ENCODE results near the gene RFX7. TPM values are rescaled to one million over a fixed set of nuclear protein-coding genes. Genes with fewer than 3 reads are reported as not detected.
"Not testable (repeated sequence)": the region's sequence is repeated elsewhere in the genome, so short reads cannot be mapped to it uniquely, and the experiment has no call there.

Gene RFX7
- 42.6 and 43.8 TPM in 2 replicates for total RNA-seq

GRCh38 chr15:56243163-56244037, at the start of gene RFX7:
RFX7 (minus strand) TSS chr15:56243879; CDS start chr15:56243285, 594 bp downstream.
- intact Hi-C loops (cut with micrococcal nuclease) = loop anchor here (1.0 to 10.0 kb wide), 9 partner anchors 37 to 1321 kb away; partner anchors contain the start of genes CCPG1, PIERCE2 and ZNF280D

GRCh38 chr15:56292546-56293316, 49.1 kb upstream of the RFX7 start:
- intact Hi-C loops (cut with micrococcal nuclease) = no loop called here

- intact Hi-C loops (cut with micrococcal nuclease) = no loop called here
Measured at GRCh38 chr15:56291741-56292140, 48.1 kb upstream of the RFX7 start.

- intact Hi-C loops (cut with micrococcal nuclease) = no loop called here
Measured at GRCh38 chr15:56286213-56286612, 42.5 kb upstream of the RFX7 start.

- intact Hi-C loops (cut with micrococcal nuclease) = no loop called here
Measured at GRCh38 chr15:56281145-56281544, 37.5 kb upstream of the RFX7 start.

- intact Hi-C loops (cut with micrococcal nuclease) = no loop called here
Measured at GRCh38 chr15:56273724-56274123, 30.0 kb upstream of the RFX7 start.

- intact Hi-C loops (cut with micrococcal nuclease) = no loop called here
Measured at GRCh38 chr15:56272454-56272853, 28.8 kb upstream of the RFX7 start.

GRCh38 chr15:56266465-56266864, 22.8 kb upstream of the RFX7 start:
- intact Hi-C loops (cut with micrococcal nuclease) = not testable (repeated sequence)

GRCh38 chr15:56261854-56262509, 18.3 kb upstream of the RFX7 start:
- intact Hi-C loops (cut with micrococcal nuclease) = no loop called here

GRCh38 chr15:56257306-56257705, 13.6 kb upstream of the RFX7 start:
- intact Hi-C loops (cut with micrococcal nuclease) = not testable (repeated sequence)

- intact Hi-C loops (cut with micrococcal nuclease) = no loop called here
Measured at GRCh38 chr15:56254265-56254664, 10.6 kb upstream of the RFX7 start.

- intact Hi-C loops (cut with micrococcal nuclease) = no loop called here
Measured at GRCh38 chr15:56252386-56252785, 8.7 kb upstream of the RFX7 start.

- intact Hi-C loops (cut with micrococcal nuclease) = no loop called here
Measured at GRCh38 chr15:56251315-56252095, 7.8 kb upstream of the RFX7 start.

GRCh38 chr15:56250626-56251025, 6.9 kb upstream of the RFX7 start:
- intact Hi-C loops (cut with micrococcal nuclease) = no loop called here

GRCh38 chr15:56249092-56249491, 5.4 kb upstream of the RFX7 start:
- intact Hi-C loops (cut with micrococcal nuclease) = loop anchor here (5.0 to 10.0 kb wide), 7 partner anchors 536 to 1316 kb away; partner anchors contain the start of genes RSL24D1 and TCF12

GRCh38 chr15:56248311-56248992, 4.8 kb upstream of the RFX7 start:
- intact Hi-C loops (cut with micrococcal nuclease) = loop anchor here (5.0 to 10.0 kb wide), 7 partner anchors 536 to 1316 kb away; partner anchors contain the start of genes RSL24D1 and TCF12

- intact Hi-C loops (cut with micrococcal nuclease) = loop anchor here (2.0 to 10.0 kb wide), 8 partner anchors 18 to 1318 kb away; partner anchors contain the start of genes RSL24D1 and TCF12
Measured at GRCh38 chr15:56247266-56247665, 3.6 kb upstream of the RFX7 start.

- intact Hi-C loops (cut with micrococcal nuclease) = loop anchor here (1.0 to 10.0 kb wide), 17 partner anchors 17 to 1319 kb away; partner anchors contain the start of genes NEDD4, PIGB, PIGBOS1 and RSL24D1
Measured at GRCh38 chr15:56245871-56246814, 2.5 kb upstream of the RFX7 start.
